Right renal pelvis (tissue), 4 donors: ENCODE results near the gene C1orf116. TPM values are rescaled to one million over a fixed set of nuclear protein-coding genes. Genes with fewer than 3 reads are reported as not detected.
"Not testable (repeated sequence)": the region's sequence is repeated elsewhere in the genome, so short reads cannot be mapped to it uniquely, and the experiment has no call there.

Experiments
- DNase-seq, 4 donors: peaks; one replicate each; pipeline ENCODE4 v3.0.0-alpha.2; 2013; ENCODE audit warnings: low read depth in 4 of 4, low spot score in 3 of 4, missing footprints in 1 of 4
- polyA plus RNA-seq, 4 donors: library from polyadenylated mRNA; unstranded; fragments of 120-200 nt; gene quantifications; one replicate each; pipeline ENCODE4 v1.2.1, GENCODE V29; 2013; ENCODE audit not compliant: insufficient read length in 4 of 4

Gene C1orf116
- polyA plus RNA-seq, 4 donors, result 19.9 to 27.5 (median 23.8) TPM

GRCh38 chr1:207060596-207060995, 28.0 kb upstream of the C1orf116 start:
- no peak for DNase-seq

- DNase-seq, result no peak
Observed at GRCh38 chr1:207059881-207060280, 27.3 kb upstream of the C1orf116 start.

- no peak for DNase-seq
Observed at GRCh38 chr1:207058878-207059867, 26.6 kb upstream of the C1orf116 start.

GRCh38 chr1:207058252-207058651, 25.7 kb upstream of the C1orf116 start:
- no peak for DNase-seq

- DNase-seq, result no peak
Observed at GRCh38 chr1:207056673-207057072, 24.1 kb upstream of the C1orf116 start.

- DNase-seq, result no peak
Observed at GRCh38 chr1:207055386-207056001, 22.9 kb upstream of the C1orf116 start.

- no peak for DNase-seq
Observed at GRCh38 chr1:207054491-207054890, 21.9 kb upstream of the C1orf116 start.

- DNase-seq, result peak; percentile 85 to 97 (median 93)
Observed at GRCh38 chr1:207052911-207053769, 20.6 kb upstream of the C1orf116 start, which contains the start of gene PFKFB2. Gene PFKFB2 (plus strand): TSS chr1:207053275. CDS start chr1:207054718, 1,443 bp downstream.

GRCh38 chr1:207051191-207051943, 18.8 kb upstream of the C1orf116 start, which contains the start of gene YOD1:
Gene YOD1 (minus strand): TSS chr1:207051208. CDS start chr1:207051030, 178 bp downstream.
- no peak for DNase-seq

- peak; percentile 83 to 93 (median 88) for DNase-seq
Observed at GRCh38 chr1:207050480-207051190, 18.1 kb upstream of the C1orf116 start.

- DNase-seq, result peak in 1 of 4 donors; percentile 52
Observed at GRCh38 chr1:207049974-207050391, 17.4 kb upstream of the C1orf116 start.

- no peak for DNase-seq
Observed at GRCh38 chr1:207049514-207049913, 17.0 kb upstream of the C1orf116 start.

GRCh38 chr1:207049054-207049453, 16.5 kb upstream of the C1orf116 start:
- no peak for DNase-seq

- no peak for DNase-seq
Observed at GRCh38 chr1:207048041-207048440, 15.5 kb upstream of the C1orf116 start.

GRCh38 chr1:207047505-207047904, 14.9 kb upstream of the C1orf116 start:
- no peak for DNase-seq

- no peak for DNase-seq
Observed at GRCh38 chr1:207045453-207045852, 12.9 kb upstream of the C1orf116 start.

- not testable (repeated sequence) for DNase-seq
Observed at GRCh38 chr1:207041397-207041796, 8.8 kb upstream of the C1orf116 start.

GRCh38 chr1:207040181-207040533, 7.6 kb upstream of the C1orf116 start:
- DNase-seq, result no peak
